NAMALWA (cell line): ENCODE data around the gene B4GALNT3.
"Not testable (repeated sequence)": the region's sequence is repeated elsewhere in the genome, so short reads cannot be mapped to it uniquely, and the experiment has no call there.

ENCODE experiments used
- DNase-seq: peaks from one replicate; pipeline ENCODE4 v3.0.0-alpha.2; 2015; ENCODE audit warnings: low spot score

B4GALNT3 gene

DNA sequence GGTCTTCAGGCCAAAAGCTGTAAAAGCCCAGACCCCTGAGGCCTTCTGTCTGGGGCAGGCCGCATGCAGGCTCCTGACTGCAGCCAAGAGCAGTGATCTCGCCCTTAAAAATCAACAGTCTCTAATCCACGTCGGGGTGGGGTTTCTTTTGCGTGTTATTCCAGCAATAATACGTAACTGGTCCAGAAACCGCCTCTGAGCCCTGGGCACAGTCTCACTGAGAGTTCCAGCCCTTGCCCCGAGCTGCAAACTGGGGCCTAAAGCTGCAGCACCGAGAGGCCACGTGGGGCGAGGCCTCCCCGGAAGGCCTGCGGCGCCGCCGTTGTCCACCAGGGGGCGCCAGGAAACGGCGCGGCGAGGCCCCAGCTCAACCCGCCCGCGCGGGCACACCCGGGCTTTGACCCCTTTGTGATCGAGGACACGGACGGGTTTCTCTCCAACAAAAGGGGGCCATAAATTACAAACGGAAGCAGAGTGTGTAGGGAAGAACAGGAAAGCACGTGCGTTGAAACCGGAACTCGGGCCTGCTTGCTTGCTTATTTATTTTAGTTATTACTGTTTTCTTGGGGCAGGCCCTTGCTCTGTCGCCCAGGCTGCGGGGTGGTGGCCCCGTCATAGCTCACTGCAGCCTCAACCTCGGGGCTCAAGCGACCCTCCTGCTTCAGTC, 116.3 kb downstream of the B4GALNT3 start:
- peak; percentile 86 for DNase-seq

- DNase-seq: no peak
Measured at GRCh38 chr12:576615-577110, 116.9 kb downstream of the B4GALNT3 start.

GRCh38 chr12:577994-578747, 118.4 kb downstream of the B4GALNT3 start:
- DNase-seq: not testable (repeated sequence)

DNA sequence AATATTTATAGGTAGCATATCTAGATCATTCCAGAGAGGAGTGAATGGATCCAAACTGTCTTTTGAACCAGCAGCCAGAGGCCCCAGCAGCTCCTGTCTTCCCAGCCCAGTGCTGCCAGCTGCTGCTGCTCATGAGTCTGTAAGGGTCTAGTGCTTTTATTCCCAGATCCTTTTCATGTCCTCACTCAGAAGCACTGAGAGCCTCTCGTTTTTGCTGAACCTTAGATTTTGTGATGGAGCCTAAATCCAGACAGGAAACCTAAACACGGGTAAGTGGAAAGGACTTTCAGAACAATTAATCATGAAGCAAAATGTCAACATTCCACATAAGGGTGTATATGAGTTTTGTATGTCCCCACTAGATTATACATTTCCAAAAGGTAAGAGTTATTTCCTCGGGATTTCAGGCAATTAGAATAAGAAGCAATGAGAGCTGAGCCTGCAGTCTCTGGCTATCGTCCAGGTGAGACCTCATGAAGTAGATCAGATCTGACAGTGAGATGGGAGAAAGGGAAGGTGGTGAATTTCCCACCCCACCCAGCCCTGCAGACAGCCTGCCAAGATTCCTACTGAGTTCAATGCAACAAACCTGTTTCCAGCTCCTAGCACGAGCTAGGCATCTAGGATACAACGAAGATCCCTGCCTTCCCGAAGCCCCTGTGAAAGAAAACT, 119.1 kb downstream of the B4GALNT3 start:
- DNase-seq: no peak

DNA sequence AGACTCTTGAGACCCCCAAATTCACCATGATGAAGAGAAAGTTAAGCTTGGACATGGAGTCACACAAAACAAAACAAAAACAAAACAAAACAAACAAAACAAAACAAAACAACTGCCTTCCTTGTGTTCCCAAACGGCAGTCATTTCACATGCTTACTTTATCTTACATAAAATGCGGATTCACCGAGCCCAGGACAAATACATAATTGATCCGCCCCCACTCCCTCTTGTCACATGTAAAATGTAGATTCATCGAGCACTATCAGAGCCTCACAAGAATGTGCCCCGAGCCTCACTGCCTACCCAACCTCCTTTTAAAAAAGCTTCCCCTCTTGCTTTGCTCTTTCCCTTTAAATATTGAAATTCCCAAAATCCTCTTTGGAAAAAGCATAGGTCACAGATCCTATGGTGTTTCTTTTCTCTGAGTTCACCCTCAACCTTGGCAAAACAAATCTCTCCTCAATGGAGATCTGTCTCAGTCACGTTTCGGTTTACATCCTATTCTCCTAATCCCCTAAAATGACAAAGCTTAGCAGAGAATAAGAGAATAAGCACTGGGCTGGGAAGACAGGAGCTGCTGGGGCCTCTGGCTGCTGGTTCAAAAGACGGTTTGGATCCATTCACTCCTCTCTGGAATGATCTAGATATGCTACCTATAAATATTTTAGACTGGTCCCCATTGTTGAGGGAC, 119.8 kb downstream of the B4GALNT3 start:
- no peak for DNase-seq

DNA sequence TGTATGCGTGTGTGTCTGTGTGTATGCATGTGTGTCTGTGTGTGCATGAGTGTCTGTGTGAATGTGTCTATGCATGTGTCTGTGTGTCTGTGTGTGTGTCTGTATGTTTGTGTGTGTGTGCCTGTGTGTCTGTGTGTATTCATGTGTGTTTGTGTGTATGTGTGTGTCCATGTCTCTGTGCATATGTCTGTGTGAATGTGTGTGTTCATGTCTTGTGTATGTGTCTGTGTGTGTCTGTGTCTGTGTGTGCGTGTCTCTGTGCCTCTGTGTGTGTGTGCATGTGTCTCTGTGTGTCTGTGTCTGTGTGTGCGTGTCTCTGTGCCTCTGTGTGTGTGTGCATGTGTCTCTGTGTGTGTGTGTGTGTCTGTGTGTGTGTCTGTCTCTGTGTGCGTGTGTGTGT, 121.1 kb downstream of the B4GALNT3 start:
- no peak for DNase-seq

GRCh38 chr12:581321-581720, 121.6 kb downstream of the B4GALNT3 start:
- DNase-seq: no peak

DNA sequence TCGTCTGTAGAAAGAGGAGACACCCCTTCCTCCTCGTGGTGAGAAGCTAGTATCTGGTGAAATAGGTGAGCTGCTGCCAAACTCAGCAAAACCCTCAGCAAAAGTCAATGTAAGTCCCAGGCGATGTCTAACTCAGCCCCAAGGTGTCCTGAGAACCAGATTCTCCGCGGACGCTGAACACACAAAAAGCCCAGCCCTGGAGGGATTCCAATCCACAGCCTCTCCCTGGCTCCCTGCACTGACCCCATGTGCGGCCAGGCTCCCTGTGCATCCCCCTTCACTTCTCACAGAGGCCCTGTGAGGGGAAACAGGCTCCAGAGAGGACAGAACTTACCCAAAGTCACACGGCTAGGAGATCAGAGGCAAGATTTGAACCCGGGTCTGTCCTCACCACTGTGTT, 122.0 kb downstream of the B4GALNT3 start:
- DNase-seq: no peak

- DNase-seq: no peak
Measured at GRCh38 chr12:583251-583869, 123.6 kb downstream of the B4GALNT3 start.

DNA sequence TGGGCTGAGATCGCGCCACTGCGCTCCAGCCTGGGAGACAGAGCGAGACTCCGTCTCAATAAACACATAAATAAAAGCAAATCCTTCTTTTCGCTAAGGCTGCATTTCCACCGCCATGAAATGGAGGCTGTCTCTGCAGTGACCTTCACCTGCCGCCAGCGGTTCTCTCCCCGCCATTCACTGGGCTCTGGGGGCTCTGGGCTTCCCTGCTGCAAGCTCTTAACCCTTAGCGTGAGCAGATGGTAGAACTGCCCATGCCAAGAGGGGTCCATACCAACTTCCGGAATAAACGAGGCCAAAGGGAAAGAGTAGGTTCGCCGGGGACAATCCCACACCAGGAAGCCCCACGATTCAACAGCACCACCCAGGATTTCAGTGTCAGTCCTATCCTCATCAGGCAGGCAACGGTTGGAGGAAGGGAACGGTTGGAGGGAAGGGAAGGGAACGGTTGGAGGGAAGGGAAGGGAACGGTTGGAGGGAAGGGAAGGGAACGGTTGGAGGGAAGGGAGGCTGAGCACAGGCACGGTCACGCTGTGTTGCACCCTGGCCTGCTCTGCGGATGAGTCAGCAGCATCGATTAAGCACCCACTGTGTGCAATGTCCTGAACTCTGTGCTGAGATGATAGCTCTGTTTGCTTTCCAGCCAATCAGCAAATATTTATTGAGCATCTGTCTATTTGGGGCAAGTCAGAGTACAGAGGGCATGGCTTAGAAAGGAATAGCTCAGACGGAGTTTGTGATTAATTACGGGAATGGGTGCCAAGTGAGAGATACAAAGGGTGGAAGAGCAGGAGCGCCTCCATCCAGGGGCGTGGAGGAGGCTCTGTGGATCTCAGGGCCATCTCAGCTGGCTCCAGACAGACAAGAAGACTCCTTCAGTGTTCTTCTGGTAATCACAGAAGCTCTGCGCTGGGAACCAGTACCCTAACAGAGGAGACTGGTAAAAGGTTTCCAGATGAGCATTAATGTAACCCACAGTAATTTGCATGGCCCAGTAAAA, 125.6 kb downstream of the B4GALNT3 start:
- no peak for DNase-seq

DNA sequence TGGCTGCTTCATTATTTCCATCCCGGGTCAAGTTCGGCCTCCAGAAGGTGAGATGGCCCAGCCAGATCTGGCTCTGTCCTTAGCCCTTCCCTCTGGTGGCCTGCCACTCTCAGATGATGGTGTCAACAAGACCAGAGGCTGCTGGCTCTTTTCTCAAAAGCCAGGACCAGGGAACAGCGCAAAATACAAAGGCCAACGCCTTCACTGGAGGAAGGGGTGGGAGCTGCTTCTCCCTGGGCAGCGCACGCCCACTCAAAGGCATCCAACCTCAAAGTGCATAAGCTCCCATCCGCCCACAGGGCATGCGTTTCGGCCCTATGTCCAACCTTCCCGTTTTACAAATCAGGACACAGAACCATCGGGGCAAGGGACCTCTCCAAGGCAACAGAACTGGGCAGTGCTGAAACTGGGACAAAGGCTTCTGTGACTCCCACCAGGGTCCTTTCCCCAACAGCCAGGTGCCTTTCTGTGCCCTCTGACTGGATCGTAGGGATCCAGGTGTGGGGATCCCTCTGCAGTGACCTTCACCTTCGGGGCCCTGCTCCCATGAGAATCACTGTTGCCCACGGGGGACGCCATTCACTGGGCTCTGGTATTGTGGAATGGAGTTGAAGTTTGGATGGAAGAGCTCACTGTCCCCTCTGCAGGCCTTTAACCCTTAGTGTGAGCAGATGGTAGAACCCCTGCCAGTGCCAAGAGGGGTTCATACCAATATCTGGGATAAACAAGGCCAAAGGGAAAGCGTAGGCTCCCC, 126.8 kb downstream of the B4GALNT3 start:
- DNase-seq: no peak

DNA sequence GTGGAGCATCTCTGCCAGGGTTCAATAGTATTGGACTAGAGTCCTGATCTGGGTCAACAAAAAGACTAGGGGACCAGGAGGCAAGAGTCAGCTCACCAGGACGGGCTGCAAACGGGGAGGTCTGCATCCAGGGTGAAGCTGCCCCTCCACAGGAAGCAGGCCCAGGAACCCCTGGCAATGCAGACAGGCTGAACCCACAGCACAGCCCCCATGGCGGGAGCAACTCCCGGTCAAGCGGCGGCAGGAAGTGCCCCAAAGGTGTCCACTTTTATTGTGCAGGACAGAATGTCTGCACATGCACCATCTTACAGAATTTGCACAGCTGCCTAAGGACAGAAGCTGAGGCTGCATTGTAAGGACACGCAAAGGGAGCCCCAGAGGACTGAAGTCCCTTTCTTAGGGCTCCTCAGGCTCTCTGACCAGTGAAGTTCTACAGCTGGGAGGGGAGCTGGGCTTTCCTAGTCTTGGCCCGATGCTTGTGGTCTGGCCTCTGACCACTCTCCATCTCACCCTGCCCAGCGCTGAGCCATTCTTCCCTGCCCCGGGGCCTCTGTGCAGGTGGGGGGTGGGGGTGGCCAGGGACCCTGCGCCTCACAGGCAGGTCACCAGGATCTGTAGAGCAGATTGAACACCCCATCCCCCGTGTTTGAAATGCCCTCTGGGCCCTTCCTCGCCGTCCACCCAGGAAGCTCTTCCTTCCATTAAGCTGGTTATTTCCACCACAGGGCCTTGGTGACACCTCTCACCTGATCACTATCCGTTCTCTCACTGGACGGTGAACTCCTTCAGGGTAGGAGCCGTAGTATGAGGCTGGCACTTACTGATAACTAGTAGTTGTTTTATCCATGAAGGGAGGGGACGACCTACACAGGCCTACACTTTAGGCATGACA, 127.6 kb downstream of the B4GALNT3 start:
- no peak for DNase-seq

GRCh38 chr12:588024-588322, 128.2 kb downstream of the B4GALNT3 start:
- DNase-seq: no peak

GRCh38 chr12:588646-589045, 128.9 kb downstream of the B4GALNT3 start:
- DNase-seq: no peak

DNA sequence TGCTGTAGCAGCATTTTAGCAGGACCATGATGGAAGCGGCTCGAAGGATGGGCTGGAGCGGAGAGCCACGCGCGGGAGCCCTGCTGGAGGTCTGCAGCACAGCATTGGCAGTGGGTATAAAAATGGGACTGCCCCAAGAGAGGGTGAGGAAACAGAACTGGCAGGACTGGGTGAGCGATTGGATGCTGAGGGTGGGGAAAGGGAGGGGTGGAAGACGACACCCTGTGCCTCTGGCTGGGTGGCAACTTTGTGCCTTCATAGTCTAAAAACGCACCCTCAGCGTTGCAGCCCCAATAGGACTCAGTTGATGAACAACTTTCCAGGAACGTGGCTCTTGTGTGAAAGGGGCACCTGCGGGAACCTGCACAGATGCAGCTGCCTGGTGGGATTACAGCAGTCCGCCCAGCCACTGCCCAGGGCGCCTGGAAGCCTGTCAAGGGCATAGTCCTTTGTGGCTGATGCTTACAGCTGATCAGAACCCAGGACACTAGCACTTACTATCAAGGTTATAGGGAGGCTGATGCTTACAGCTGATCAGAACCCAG, 130.5 kb downstream of the B4GALNT3 start:
- no peak for DNase-seq

GRCh38 chr12:591167-592023, 131.7 kb downstream of the B4GALNT3 start:
- DNase-seq: peak; percentile 76

- no peak for DNase-seq
Measured at GRCh38 chr12:592024-592505, 132.3 kb downstream of the B4GALNT3 start.
